HEK293 (cell line): ENCODE measurements around the gene RPS27A.

Experiments used
- ZNF175 ChIP-seq: fragments of 450-650 bp; formaldehyde crosslinking; IDR thresholded peaks from 2 replicates; pipeline ENCODE4 v1.5.1; 2016; ENCODE audit warnings: missing biosample characterization, missing genetic modification characterization
- ZNF76 ChIP-seq: fragments of 450-650 bp; formaldehyde crosslinking; IDR thresholded peaks from 2 replicates; pipeline ENCODE4; 2016; ENCODE audit warnings: low read depth, missing biosample characterization, missing genetic modification characterization, borderline replicate concordance
- TF ChIP-seq, protein P1 (sequence below): fragments of 450-650 bp; formaldehyde crosslinking; IDR thresholded peaks from 2 replicates; pipeline ENCODE4 v1.5.1; 2016; ENCODE audit warnings: missing biosample characterization, missing genetic modification characterization

DNA sequence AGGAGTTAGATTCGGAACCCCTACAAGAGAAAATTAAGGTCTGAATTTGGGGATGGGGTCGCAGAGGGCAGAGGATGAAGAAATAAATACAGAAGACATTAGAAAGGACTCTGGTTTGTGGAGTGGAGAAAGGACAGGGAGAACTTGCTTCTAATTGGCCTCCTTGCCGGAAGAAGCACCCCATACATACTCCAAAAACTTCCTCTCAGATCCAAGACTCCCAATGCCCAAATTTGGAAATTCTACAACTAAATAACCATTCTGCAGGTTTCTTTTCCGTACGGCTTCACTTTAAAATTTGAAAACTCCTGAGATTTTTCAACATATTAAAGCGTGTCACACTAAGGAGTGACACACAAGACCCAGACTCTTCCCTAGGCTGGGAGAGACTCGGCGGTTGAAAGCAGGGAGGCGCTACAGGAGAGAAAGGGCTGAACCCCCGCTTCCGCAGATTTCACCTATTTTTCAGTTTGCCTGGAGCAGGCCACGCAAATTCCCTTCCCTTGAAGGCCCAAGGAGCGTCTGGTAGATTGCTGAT, 873 bp upstream of the RPS27A start:
- TF ChIP-seq ZNF175 (tag by site-specific recombination) (no peak), ZNF76 (no peak)
- TF ChIP-seq, protein P1, sequence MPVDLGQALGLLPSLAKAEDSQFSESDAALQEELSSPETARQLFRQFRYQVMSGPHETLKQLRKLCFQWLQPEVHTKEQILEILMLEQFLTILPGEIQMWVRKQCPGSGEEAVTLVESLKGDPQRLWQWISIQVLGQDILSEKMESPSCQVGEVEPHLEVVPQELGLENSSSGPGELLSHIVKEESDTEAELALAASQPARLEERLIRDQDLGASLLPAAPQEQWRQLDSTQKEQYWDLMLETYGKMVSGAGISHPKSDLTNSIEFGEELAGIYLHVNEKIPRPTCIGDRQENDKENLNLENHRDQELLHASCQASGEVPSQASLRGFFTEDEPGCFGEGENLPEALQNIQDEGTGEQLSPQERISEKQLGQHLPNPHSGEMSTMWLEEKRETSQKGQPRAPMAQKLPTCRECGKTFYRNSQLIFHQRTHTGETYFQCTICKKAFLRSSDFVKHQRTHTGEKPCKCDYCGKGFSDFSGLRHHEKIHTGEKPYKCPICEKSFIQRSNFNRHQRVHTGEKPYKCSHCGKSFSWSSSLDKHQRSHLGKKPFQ (tag by site-specific recombination): no peak
